ENCODE data around the gene CARMIL3. TPM values are rescaled to one million over a fixed set of nuclear protein-coding genes. Genes with fewer than 3 reads are reported as not detected.
A peak's percentile ranks its signal among the peaks of the same experiment; 100 is the strongest.
"Not testable (repeated sequence)": the region's sequence is repeated elsewhere in the genome, so short reads cannot be mapped to it uniquely, and the experiment has no call there.

The CARMIL3 gene
- total RNA-seq, 1 experiment from 2014 or later, result 0.05 TPM

GRCh38 chr14:24093901-24094840, 42.4 kb downstream of the CARMIL3 start, which contains the start of gene PCK2:
PCK2 (plus strand) TSS chr14:24094311; CDS start chr14:24094406, 95 bp downstream.
- DNase-seq (ENCODE audit: low spot score), result peak; percentile 75

DNA sequence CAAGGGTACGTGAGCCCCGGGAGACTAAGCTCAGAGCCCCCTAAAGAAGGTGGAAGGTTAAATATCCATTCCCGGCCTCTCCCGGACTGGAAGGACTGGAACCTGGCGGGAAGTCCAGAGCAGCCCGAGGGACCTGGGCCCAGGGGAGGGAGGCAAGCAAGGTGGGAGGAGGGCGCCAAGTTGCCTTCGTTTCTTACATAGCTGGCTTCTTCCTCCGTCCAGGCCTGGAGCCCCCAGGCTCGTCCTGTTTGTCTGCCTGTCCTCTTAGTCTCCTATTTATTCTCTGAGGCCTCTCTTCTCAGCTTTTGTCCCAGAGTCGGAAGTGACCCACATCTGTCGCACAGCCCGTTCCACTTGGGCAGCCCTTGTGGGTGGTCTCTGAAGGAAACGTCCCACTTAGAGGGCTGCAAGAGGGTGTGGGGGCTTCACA, 43.0 kb downstream of the CARMIL3 start:
- DNase-seq (ENCODE audit: low spot score), result no peak

DNA sequence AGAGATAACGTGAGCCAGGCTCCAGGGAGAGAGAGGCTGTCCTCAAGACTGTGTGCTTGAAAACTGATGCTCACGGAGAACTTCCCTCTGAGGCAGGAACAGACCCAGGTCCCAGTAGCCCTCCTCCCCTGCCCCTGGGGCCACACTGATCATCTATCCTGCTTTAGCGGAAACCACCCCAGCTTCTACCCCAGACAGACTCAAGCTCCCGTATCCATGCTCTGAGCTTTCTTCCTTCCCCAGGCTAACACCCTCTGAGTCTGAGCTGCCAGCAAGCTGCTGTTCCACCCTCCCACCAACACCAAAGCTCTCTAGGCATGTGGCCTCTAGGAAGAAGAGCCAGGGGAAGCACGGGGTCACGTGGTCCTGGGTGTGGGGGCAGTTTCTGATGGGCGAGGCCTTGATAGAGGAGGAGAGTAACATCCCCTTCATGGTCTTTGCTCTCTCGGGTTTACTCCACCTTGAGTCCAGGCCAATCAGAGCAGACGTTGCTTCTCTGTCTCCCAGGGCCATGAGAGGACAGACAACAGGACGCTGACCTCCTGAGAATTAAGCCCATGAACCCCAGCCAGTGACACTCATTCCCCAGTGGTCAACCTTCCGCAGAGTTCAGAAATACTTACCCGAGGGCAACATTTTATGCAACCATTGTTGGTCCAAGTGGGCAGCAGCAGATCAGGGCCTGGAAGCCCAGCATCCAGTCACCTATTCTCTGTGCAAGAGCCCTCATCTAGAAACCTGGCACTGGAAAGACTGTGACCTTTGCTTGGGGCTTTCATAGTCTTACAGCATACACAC, 43.7 kb downstream of the CARMIL3 start:
- DNase-seq (ENCODE audit: low spot score), result no peak

DNA sequence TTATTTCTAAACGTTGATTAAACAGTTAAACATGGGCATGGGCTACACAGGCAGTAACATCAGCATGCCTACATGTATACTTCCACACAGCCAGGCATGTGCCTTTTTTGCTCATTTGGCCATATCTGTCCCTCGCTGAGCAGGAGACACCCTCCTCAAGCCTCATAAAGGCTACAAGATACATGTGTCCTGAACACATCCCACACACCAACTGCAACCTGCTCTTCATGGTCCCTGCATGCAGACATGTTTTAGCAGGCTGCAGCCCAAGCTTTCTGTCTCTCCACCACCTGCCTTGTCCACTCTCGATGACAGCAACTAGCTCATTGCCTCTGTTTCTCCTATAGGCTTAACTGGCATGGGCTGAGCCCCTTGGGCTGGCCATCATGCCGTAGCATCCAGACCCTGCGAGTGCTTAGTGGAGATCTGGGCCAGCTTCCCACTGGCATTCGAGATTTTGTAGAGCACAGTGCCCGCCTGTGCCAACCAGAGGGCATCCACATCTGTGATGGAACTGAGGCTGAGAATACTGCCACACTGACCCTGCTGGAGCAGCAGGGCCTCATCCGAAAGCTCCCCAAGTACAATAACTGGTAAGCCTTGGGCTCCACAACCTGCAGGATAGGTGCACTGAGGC, 44.9 kb downstream of the CARMIL3 start:
- DNase-seq (ENCODE audit: low spot score), result no peak

DNA sequence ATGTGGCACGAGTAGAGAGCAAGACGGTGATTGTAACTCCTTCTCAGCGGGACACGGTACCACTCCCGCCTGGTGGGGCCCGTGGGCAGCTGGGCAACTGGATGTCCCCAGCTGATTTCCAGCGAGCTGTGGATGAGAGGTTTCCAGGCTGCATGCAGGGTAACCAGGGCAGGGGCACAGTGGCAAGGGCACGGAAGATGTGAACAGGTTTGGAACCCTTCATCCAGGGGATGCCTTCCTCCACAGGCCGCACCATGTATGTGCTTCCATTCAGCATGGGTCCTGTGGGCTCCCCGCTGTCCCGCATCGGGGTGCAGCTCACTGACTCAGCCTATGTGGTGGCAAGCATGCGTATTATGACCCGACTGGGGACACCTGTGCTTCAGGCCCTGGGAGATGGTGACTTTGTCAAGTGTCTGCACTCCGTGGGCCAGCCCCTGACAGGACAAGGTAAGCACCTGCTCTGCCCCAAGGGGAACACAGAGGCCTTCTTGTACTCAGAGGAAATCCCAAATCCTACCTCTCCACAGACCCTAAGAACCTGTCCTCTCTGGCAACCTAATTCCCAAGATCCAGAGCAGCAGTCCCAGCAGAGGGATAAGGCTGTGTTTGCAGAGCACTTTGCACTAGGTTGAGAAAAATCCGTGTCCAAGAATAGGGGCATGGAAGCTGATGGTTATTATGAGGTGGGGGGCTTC, 46.6 kb downstream of the CARMIL3 start:
- no peak for DNase-seq (ENCODE audit: low spot score)

GRCh38 chr14:24098927-24099813, 47.4 kb downstream of the CARMIL3 start:
- DNase-seq (ENCODE audit: low spot score), result no peak

DNA sequence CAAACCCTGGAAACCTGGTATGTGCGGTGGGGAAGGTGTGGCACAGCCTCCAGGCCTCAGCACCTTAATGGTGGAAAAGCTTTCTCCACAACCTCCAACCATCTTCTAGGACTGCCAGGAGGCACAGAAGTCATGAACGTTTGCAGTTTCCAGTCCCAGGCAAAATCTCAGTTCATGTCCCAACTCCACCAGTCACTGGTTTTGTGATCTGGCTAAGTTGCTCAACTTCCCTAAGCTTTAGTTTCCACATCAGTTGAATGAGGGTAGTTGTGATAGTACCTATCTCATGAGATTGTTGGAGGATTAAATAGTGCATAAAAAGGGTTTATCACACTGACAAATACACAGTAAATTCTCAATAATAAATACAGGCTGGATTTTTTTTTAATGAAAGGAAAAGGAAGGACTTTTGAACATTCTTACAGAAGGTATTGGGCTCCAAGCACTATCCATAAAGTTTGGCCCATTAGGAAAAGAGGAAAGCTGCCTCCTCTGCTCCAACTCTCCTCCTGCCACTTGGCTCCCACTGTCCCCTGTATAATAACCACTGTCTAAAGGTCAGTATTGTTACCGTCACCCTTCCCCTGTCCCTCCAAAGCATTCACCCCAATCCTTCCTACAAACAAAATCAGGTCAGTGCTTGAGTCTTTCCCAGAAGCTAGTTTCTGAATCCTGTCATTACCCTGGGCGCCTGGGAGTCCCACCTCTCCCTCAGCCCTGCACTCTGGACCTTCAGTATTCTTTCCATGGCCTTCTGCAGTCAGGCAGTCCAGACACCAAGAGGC, 48.6 kb downstream of the CARMIL3 start:
- no peak for DNase-seq (ENCODE audit: low spot score)

DNA sequence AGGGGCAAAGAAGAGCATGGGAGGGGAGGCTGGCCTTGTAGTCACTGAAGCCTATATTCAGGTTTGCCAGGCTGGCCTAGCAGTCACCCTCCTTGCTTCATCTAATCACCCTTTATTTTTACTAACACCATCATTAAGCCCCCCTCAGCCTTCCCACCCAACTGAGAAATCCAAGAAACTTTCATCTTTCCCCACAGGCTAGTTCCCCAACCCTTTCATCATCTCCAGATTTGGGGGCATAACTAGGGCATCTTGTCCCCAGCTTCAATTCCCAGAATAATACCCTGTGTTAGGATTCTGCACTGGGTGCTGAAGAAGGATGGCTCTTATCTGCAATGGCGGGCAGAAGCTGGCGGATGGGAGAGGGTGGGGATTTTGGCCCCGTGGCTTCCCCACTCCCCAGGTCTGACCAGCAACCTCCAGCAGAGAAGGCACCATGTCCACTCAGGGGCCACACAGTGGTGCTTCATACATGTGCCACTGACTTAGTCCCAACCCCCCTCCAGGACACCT, 49.2 kb downstream of the CARMIL3 start:
- no peak for DNase-seq (ENCODE audit: low spot score)

GRCh38 chr14:24102357-24103048, 50.7 kb downstream of the CARMIL3 start:
- DNase-seq (ENCODE audit: low spot score), result no peak

DNA sequence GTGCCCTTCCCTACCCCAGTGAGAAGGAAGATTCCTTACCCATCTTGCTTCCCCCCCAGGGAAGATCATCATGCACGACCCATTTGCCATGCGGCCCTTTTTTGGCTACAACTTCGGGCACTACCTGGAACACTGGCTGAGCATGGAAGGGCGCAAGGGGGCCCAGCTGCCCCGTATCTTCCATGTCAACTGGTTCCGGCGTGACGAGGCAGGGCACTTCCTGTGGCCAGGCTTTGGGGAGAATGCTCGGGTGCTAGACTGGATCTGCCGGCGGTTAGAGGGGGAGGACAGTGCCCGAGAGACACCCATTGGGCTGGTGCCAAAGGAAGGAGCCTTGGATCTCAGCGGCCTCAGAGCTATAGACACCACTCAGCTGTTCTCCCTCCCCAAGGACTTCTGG, 51.6 kb downstream of the CARMIL3 start:
- no peak for DNase-seq (ENCODE audit: low spot score)

GRCh38 chr14:24105609-24106239, 53.9 kb downstream of the CARMIL3 start:
- DNase-seq (ENCODE audit: low spot score), result not testable (repeated sequence)

- no peak for DNase-seq (ENCODE audit: low spot score)
These were observed 55.0 kb downstream of the CARMIL3 start for GRCh38 chr14:24106672-24107271.

GRCh38 chr14:24108336-24108874, 56.6 kb downstream of the CARMIL3 start:
- no peak for DNase-seq (ENCODE audit: low spot score)

DNA sequence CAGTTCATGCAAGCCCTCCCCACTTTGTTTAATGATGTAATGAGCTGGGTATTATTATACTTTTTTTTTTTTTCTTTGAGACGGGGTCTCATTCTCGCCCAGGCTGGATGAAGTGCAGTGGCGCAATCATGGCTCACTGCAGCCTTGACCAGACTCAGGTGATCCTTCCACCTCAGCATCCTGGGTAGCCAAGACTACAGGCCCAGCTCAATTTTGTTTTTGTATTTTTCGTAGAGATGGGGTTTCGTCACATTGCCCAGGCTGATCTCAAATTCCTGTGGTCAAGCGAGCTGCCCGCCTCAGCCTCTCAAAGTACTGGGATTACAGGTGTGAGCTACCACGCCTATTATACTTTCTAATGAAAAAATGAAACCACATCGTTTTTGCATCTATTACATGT, 58.3 kb downstream of the CARMIL3 start:
- DNase-seq (ENCODE audit: low spot score), result no peak

GRCh38 chr14:24110523-24110922, 58.7 kb downstream of the CARMIL3 start:
- DNase-seq (ENCODE audit: low spot score), result no peak

DNA sequence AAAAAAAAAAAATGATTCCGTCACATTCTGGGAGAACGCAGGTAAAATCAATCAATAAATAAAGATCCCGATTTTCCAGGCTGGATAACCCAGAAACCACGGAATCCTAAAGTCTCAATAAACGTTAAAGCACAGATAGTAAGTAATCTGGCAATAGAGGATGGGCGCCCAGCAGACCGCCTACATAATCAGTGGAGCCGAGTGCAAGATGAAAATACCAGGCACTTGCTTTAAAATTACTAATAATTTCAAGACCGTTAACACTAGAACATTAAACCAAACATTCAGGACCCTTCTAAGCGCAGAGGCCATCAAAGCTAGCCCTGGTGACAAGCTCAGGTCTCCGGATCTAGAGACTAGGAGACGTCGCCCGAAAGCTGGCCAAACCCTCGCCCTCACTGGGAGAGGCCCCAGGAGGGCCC, 61.6 kb downstream of the CARMIL3 start:
- no peak for DNase-seq (ENCODE audit: low spot score)

GRCh38 chr14:24113801-24114531, 62.2 kb downstream of the CARMIL3 start:
- peak; percentile 55 for DNase-seq (ENCODE audit: low spot score)
